Fibroblast of skin of right quadriceps (primary cell): Measurements from ENCODE around the gene MAS1.
"Not testable (repeated sequence)": the region's sequence is repeated elsewhere in the genome, so short reads cannot be mapped to it uniquely, and the experiment has no call there.

Experiments used
- DNase-seq: peaks from one replicate; pipeline ENCODE4 v3.0.0-alpha.2; 2013

Gene MAS1

GRCh38 chr6:159919011-159919511, 28.3 kb downstream of the MAS1 start:
- DNase-seq = peak; percentile 20

DNA sequence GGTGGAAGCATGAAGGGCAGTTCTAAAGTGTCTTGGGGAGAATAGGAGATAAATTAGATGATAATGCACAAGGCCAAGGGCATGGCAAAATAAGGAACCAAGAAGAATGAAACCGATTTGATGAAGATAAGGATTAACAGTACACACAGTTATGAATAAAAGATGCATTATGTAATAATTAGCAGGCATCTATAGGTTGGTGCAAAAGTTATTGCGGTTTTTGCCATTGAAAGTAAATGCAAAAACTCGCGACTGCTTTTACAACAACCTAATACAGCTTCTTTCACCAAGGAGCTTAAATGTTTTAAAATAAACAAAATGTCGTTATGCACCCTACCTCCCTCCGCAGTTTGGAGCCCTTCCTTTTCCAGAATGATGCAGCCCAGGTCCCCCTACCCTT, 29.0 kb downstream of the MAS1 start:
- DNase-seq = no peak

DNA sequence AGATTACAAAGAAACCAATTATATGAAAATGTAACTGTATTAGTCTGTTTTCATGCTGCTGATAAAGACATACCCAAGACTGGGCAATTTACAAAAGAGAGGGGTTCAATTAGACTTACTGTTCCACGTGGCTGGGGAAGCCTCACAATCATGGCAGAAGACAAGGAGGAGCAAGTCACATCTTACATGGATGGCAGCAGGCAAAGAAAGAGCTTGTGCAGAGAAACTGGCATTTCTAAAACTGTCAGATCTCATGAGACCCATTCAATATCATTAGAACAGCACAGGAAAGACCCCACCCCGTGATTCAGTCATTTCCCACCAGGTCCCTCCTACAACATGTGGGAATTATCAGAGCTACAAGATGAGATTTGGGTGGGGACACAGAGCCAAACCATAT, 33.4 kb downstream of the MAS1 start:
- not testable (repeated sequence) for DNase-seq

DNA sequence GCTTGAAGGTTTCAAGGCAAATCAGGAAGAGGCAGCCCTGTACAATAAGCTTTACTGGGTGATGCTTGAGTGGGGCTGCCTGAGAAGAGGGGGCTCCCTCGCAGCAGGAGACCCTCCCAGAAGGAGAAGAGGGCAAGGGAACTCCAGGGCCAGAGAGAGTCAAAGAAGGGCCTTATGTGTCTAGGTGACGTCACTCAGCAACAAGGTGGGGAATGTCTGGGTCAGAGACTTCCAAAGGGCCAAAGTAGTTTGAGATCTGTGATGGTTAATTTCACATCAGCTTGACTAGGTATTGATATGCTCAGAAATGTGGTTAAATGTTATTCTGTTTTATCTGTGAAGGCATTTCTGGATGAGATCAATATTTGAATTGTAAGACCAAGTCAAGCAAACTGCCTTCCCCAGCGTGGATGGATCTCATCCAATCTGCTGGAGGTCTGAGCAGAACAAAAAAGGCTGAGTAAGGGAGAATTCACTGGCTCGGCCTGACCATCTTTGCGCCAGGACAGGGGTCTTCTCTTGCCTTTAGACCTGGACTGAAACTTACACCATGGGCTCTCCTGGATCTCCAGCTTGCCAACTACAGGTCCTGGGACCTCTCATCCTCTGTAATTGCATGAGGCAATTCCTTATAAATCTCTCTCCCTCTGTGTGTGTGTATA, 35.9 kb downstream of the MAS1 start:
- no peak for DNase-seq

DNA sequence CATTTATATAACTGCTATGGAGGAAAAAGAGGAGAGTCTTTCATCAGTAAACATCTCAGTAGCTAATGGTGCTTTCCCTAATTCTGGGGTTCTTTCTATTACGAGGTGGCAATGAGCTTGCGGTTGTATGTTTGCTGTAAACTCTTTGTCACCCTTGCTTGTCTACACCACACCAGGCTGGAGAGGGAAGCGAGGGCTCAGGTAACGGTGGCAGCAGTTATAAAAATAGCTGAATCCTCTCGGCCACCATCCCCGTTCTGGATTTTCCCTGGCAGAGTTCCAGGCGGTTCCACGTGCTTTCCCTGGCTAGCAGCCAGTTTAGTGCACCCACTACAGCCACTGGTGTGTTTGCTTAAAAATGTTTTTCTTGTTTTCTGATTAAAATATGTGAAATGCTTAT, 39.0 kb downstream of the MAS1 start:
- DNase-seq = no peak

GRCh38 chr6:159931112-159931511, 40.3 kb downstream of the MAS1 start:
- DNase-seq = no peak

DNA sequence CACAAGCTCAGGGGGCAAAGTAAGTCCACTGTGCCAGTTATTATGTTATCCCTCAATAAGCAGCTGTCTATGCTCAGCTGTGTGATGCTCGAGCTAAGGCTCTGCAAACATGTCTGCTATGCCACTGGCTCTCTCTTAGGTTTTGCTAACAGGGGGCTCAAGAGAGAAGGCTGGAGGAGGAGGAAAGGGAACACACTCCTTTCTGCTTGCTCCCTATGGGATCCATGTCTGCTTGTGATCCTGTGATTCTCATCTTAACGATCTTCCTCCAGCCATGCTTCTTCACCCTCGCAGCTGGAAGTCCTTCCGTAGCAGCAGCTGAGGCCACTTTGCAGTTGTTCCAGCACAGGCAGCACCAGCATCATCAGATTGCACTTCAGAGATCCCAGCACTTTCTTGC, 41.1 kb downstream of the MAS1 start:
- no peak for DNase-seq

DNA sequence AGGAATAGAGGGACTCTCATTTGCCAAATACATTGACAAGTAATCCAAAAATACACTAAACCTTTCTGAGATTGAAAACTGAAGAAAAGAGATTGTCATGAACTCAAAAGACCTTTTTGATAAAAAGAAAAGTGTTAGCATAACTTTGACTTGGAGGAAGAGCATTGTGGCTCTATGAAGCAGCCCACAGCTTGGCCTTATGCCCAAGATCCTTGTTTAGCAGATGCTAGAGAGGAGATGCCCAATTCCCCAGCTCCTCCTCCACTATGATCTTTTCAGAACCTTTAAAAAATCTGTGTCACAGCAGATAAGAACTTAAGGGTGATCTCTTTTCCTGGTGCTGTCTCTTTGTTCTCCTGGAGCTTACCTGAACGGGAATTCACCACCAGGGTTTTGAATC, 42.3 kb downstream of the MAS1 start:
- no peak for DNase-seq

DNA sequence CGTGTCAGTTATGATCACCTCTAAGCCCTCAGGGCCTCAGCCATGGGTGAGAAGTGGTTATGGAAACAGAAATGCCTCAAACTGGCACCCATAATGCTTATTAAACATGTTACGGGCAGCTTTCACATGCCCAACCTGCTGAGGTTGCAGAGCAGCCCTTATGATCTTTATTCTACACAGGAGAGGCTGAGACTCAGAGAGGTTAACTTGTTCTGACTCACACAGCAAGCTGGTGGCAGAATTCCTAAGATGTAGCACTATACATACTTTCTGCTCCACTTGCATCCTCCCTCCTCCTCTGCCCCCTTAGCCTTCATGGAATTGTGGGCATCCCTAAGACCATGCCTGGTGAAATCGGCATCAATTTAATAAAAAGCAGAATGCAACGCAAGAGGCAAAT, 43.4 kb downstream of the MAS1 start:
- no peak for DNase-seq

- peak; percentile 7 for DNase-seq
These were observed 44.3 kb downstream of the MAS1 start for GRCh38 chr6:159935065-159935464.

DNA sequence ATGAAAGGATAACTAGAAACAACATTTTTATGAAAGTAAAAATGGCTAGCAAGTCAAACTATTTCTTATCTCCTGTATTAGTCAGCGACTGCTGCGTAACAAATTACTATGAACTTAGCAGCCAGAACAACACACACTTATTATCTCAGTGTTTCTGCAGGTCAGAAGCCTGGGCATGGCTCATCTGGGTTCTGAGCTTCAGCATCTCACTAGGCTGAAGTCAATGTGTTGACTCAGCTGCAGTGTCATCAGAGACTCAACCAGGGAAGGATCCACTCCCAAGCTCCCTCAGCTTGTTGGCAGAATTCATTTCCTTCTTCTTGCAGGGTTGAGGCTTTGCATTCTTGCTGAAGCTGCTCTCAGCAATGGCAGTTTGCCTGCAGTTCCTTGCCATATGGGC, 44.8 kb downstream of the MAS1 start:
- peak; percentile 6 for DNase-seq

DNA sequence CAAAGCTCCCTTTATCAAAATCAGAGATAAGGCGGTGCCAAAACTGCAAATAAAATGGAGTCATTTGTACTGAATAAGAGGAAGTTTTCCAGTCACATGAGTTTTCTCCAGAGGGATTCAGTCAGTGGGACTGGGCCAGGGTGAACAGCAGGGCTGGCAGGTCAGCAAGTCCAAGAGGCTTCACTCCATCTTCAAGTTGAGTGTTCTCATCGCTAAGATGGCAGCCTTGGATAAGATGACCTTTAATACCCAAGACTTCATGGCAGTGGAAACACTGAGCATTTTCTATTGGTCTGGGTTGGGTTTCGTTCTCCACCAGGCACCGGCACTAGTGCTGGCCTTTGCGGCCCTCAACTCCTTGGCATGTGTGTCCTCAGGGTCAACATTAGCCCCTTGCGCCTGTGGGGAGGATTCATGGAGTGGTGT, 48.8 kb downstream of the MAS1 start:
- no peak for DNase-seq
